ENCODE measurements around the gene NELFB. TPM values are rescaled to one million over a fixed set of nuclear protein-coding genes. Genes with fewer than 3 reads are reported as not detected.

Gene NELFB
- total and polyA plus RNA-seq, 4 donors: 30.4 to 56.2 (median 44.2) TPM

GRCh38 chr9:137306850-137307254 is 51.7 kb downstream of the NELFB start:
- no peak overlapping the region for H3K4me3 ChIP-seq
- TF ChIP-seq CTCF (IDR thresholded peaks at IDR 0.05; ENCODE audit: control extremely low read depth, extremely low read depth): no peak
- H3K4me1 ChIP-seq (ENCODE audit: control insufficient read depth in 5 of 5, insufficient read depth in 5 of 5, low read length in 5 of 5): peaks cover 0 to 47% (median 19%) of the 10 kb centered on the region in 5 donors
- WGBS, 2 donors: 28 to 33% methylated on average over 17 to 23 of the region's 23 CpGs
- no peaks in the 10 kb centered on the region for H3K9me3 ChIP-seq (ENCODE audit: control insufficient read depth in 4 of 4, insufficient read depth in 3 of 4, low read length in 3 of 4)
- H3K27me3 ChIP-seq (ENCODE audit: control insufficient read depth in 3 of 3, insufficient read depth in 3 of 3, low read length in 2 of 3): peaks cover 0 to 3% (median 0%) of the 10 kb centered on the region in 3 donors
- H3K9ac ChIP-seq (ENCODE audit: insufficient read depth in 1 of 2, low read length in 2 of 2): no peak overlapping the region
- H3K36me3 ChIP-seq (ENCODE audit: control insufficient read depth in 4 of 4, insufficient read depth in 4 of 4, low read length in 4 of 4): no peaks in the 10 kb centered on the region
- ATAC-seq (ENCODE audit: insufficient read depth, low FRiP score): no peak
- peak overlapping the region; percentile 22 to 86 for H3K27ac ChIP-seq (ENCODE audit: low read depth in 1 of 2, low read length in 1 of 2)
- DNase-seq: no peak

GRCh38 chr9:137307255-137308056 is 52.3 kb downstream of the NELFB start:
- Histone ChIP-seq H3K4me1 (ENCODE audit: control insufficient read depth in 5 of 5, insufficient read depth in 5 of 5, low read length in 5 of 5) (peaks cover 0 to 47% (median 19%) of the 10 kb centered on the region in 5 donors), H3K27me3 (ENCODE audit: control insufficient read depth in 3 of 3, insufficient read depth in 3 of 3, low read length in 2 of 3) (peaks cover 0 to 3% (median 0%) of the 10 kb centered on the region in 3 donors), H3K36me3 (ENCODE audit: control insufficient read depth in 4 of 4, insufficient read depth in 4 of 4, low read length in 4 of 4) (no peaks in the 10 kb centered on the region), H3K9me3 (ENCODE audit: control insufficient read depth in 4 of 4, insufficient read depth in 3 of 4, low read length in 3 of 4) (no peaks in the 10 kb centered on the region), H3K9ac (ENCODE audit: insufficient read depth in 1 of 2, low read length in 2 of 2) (no peak overlapping the region), H3K27ac (ENCODE audit: low read depth in 1 of 2, low read length in 1 of 2) (peak overlapping the region in 1 of 2 donors; percentile 86), H3K4me3 (no peak overlapping the region)
- DNase-seq: no peak
- no peak for TF ChIP-seq CTCF (IDR thresholded peaks at IDR 0.05; ENCODE audit: control extremely low read depth, extremely low read depth)
- ATAC-seq (ENCODE audit: insufficient read depth, low FRiP score): no peak
- WGBS, 2 donors: 23 to 28% methylated on average over 29 to 30 of the region's 30 CpGs

GRCh38 chr9:137308057-137308619 is 53.0 kb downstream of the NELFB start:
- H3K9me3 ChIP-seq (ENCODE audit: control insufficient read depth in 4 of 4, insufficient read depth in 3 of 4, low read length in 3 of 4): no peaks in the 10 kb centered on the region
- 64 to 78% methylated on average over 20 of the region's 20 CpGs for WGBS, 2 donors
- no peaks in the 10 kb centered on the region for H3K36me3 ChIP-seq (ENCODE audit: control insufficient read depth in 4 of 4, insufficient read depth in 4 of 4, low read length in 4 of 4)
- no peak overlapping the region for H3K4me3 ChIP-seq
- peak in 1 of 3 donors; percentile 15 for DNase-seq
- ATAC-seq (ENCODE audit: insufficient read depth, low FRiP score): no peak
- no peak overlapping the region for H3K27ac ChIP-seq (ENCODE audit: low read depth in 1 of 2, low read length in 1 of 2)
- no peak overlapping the region for H3K9ac ChIP-seq (ENCODE audit: insufficient read depth in 1 of 2, low read length in 2 of 2)
- TF ChIP-seq CTCF (IDR thresholded peaks at IDR 0.05; ENCODE audit: control extremely low read depth, extremely low read depth): no peak
- peaks cover 0 to 42% (median 13%) of the 10 kb centered on the region in 5 donors for H3K4me1 ChIP-seq (ENCODE audit: control insufficient read depth in 5 of 5, insufficient read depth in 5 of 5, low read length in 5 of 5)
- peaks cover 0 to 3% (median 0%) of the 10 kb centered on the region in 3 donors for H3K27me3 ChIP-seq (ENCODE audit: control insufficient read depth in 3 of 3, insufficient read depth in 3 of 3, low read length in 2 of 3)
